H9 (cell line): ENCODE results near the gene SLC44A1. TPM values are rescaled to one million over a fixed set of nuclear protein-coding genes. Genes with fewer than 3 reads are reported as not detected.

Experiments used
- DNase-seq: peaks from one replicate; pipeline ENCODE4 v3.0.0-alpha.2; 2017
- H2AFZ ChIP-seq: one replicate; pipeline ENCODE4 v1.6.1; 2013; ENCODE audit warnings: mild to moderate bottlenecking, low read length, control low read depth, moderate library complexity
- H2AK5ac ChIP-seq: 2 replicates; pipeline ENCODE4 v1.6.1; 2013; ENCODE audit warnings: low read length, control low read depth, mixed read lengths; ENCODE audit not compliant: insufficient read length
- H2BK120ac ChIP-seq: one replicate; pipeline ENCODE4 v1.6.1; 2013; ENCODE audit warnings: low read depth, mild to moderate bottlenecking, low read length, control low read depth, inconsistent platforms; ENCODE audit not compliant: poor library complexity, severe bottlenecking
- H2BK12ac ChIP-seq: 2 replicates; pipeline ENCODE4 v1.6.1; 2013; ENCODE audit warnings: low read length, control low read depth, mixed read lengths, low read depth; ENCODE audit not compliant: insufficient read length
- H2BK15ac ChIP-seq: 2 replicates; pipeline ENCODE4 v1.6.1; 2013; ENCODE audit warnings: low read depth, low read length, control low read depth
- H2BK20ac ChIP-seq: one replicate; pipeline ENCODE4 v1.6.1; 2013; ENCODE audit warnings: low read depth, mild to moderate bottlenecking, low read length, control low read depth, inconsistent platforms; ENCODE audit not compliant: poor library complexity, severe bottlenecking
- H2BK5ac ChIP-seq: 2 replicates; pipeline ENCODE4 v1.6.1; 2013; ENCODE audit warnings: low read length, control low read depth, mixed read lengths; ENCODE audit not compliant: insufficient read length
- H3K14ac ChIP-seq: 2 replicates; pipeline ENCODE4 v1.6.1; 2013; ENCODE audit warnings: low read length, control low read depth; ENCODE audit not compliant: insufficient read depth
- H3K18ac ChIP-seq: 2 replicates; pipeline ENCODE4 v1.6.1; 2013; ENCODE audit warnings: low read depth, mild to moderate bottlenecking, mixed read lengths, low read length, control low read depth; ENCODE audit not compliant: insufficient read length
- H3K23ac ChIP-seq: 2 replicates; pipeline ENCODE4 v1.6.1; 2013; ENCODE audit warnings: low read length, control low read depth, mixed read lengths, low read depth; ENCODE audit not compliant: insufficient read length
- H3K23me2 ChIP-seq: 2 replicates; pipeline ENCODE4 v1.6.1; 2013; ENCODE audit warnings: low read depth, mild to moderate bottlenecking, mixed read lengths, low read length, control low read depth; ENCODE audit not compliant: insufficient read length, poor library complexity, severe bottlenecking
- H3K27ac ChIP-seq: 2 replicates; pipeline ENCODE4 v1.5.1; 2013; ENCODE audit warnings: low read length, control low read depth, mixed read lengths, low read depth; ENCODE audit not compliant: insufficient read length
- H3K27me3 ChIP-seq: 2 replicates; pipeline ENCODE4 v1.6.1; 2013; ENCODE audit warnings: low read length, control low read depth, inconsistent platforms; ENCODE audit not compliant: insufficient read depth
- H3K4ac ChIP-seq: 2 replicates; pipeline ENCODE4 v1.6.1; 2013; ENCODE audit warnings: low read depth, mild to moderate bottlenecking, control low read depth, inconsistent platforms, low read length, moderate library complexity
- H3K4me1 ChIP-seq: 2 replicates; pipeline ENCODE4 v1.6.1; 2013; ENCODE audit warnings: low read length, control low read depth, inconsistent platforms; ENCODE audit not compliant: insufficient read depth
- H3K4me2 ChIP-seq: 2 replicates; pipeline ENCODE4 v1.6.1; 2013; ENCODE audit warnings: low read length, control low read depth, mixed read lengths; ENCODE audit not compliant: insufficient read length, insufficient read depth
- H3K56ac ChIP-seq: 2 replicates; pipeline ENCODE4 v1.6.1; 2013; ENCODE audit warnings: low read depth, mild to moderate bottlenecking, mixed read lengths, low read length, control low read depth; ENCODE audit not compliant: insufficient read length
- H3K79me1 ChIP-seq: 2 replicates; pipeline ENCODE4 v1.6.1; 2013; ENCODE audit warnings: low read depth, mild to moderate bottlenecking, moderate library complexity, low read length, control low read depth, inconsistent platforms; ENCODE audit not compliant: insufficient read depth, poor library complexity, severe bottlenecking
- H3K79me2 ChIP-seq: 2 replicates; pipeline ENCODE4 v1.6.1; 2013; ENCODE audit warnings: low read length, control low read depth, inconsistent platforms; ENCODE audit not compliant: insufficient read depth
- H3K9ac ChIP-seq: 2 replicates; pipeline ENCODE4 v1.6.1; 2013; ENCODE audit warnings: low read length, control low read depth, mixed read lengths; ENCODE audit not compliant: insufficient read length; ENCODE audit errors: extremely low read depth
- H3K9me3 ChIP-seq: one replicate; pipeline ENCODE4 v1.6.1; 2013; ENCODE audit warnings: low read depth, low read length, inconsistent platforms; ENCODE audit not compliant: control insufficient read depth
- H3T11ph ChIP-seq: one replicate; pipeline ENCODE4 v1.6.1; 2013; ENCODE audit warnings: mild to moderate bottlenecking, low read length, control low read depth, inconsistent platforms
- H4K20me1 ChIP-seq: one replicate; pipeline ENCODE4 v1.6.1; 2013; ENCODE audit not compliant: control insufficient read depth, insufficient read length, insufficient read depth
- H4K5ac ChIP-seq: 2 replicates; pipeline ENCODE4 v1.6.1; 2013; ENCODE audit warnings: low read depth, mild to moderate bottlenecking, mixed read lengths, low read length, control low read depth; ENCODE audit not compliant: insufficient read length
- H4K8ac ChIP-seq: replicated peaks from 2 replicates; pipeline ENCODE4 v1.6.1; 2013; ENCODE audit warnings: low read length, control low read depth, mixed read lengths, low read depth; ENCODE audit not compliant: insufficient read length
- H4K91ac ChIP-seq: 2 replicates; pipeline ENCODE4 v1.6.1; 2013; ENCODE audit warnings: low read depth, mild to moderate bottlenecking, moderate library complexity, mixed read lengths, low read length, control low read depth; ENCODE audit not compliant: insufficient read length
- H3K27ac Mint-ChIP-seq, 3 experiments: 2 replicates in 2 of 3; 3 replicates in 1 of 3; pipeline ENCODE4 v1.8.0; 2020 to 2021; ENCODE audit warnings: mixed read lengths in 3 of 3, mild to moderate bottlenecking in 1 of 3, moderate library complexity in 1 of 3
- H3K27me3 Mint-ChIP-seq: 2 replicates; pipeline ENCODE4 v1.8.0; 2021; ENCODE audit warnings: low read depth, mild to moderate bottlenecking, moderate library complexity, mixed read lengths
- H3K36me3 Mint-ChIP-seq, 3 experiments: 2 replicates in 2 of 3; 3 replicates in 1 of 3; pipeline ENCODE4 v1.8.0; 2020 to 2021; ENCODE audit warnings: low read depth in 3 of 3, mixed read lengths in 3 of 3; ENCODE audit not compliant: insufficient read depth in 1 of 3
- H3K4me1 Mint-ChIP-seq, 2 experiments: 2 replicates each; pipeline ENCODE4 v1.8.0; 2020; ENCODE audit warnings: mixed read lengths in 2 of 2
- H3K4me3 Mint-ChIP-seq, 2 experiments: 2 replicates in 1 of 2; 3 replicates in 1 of 2; pipeline ENCODE4 v1.8.0; 2020 to 2021; ENCODE audit warnings: mild to moderate bottlenecking in 2 of 2, mixed read lengths in 2 of 2, moderate library complexity in 1 of 2
- H3K9me3 Mint-ChIP-seq, 2 experiments: 2 replicates in 1 of 2; 3 replicates in 1 of 2; pipeline ENCODE4 v1.8.0; 2020; ENCODE audit warnings: mild to moderate bottlenecking in 2 of 2, mixed read lengths in 2 of 2, moderate library complexity in 1 of 2
- WGBS: extraction: QIAGEN DNeasy Blood & Tissue Kit; methylation state at CpG from one replicate; pipeline ENCODE4 v1.1.7; 2013; ENCODE audit warnings: missing lambda C conversion rate, low lambda C conversion rate, mixed read lengths; ENCODE audit not compliant: insufficient read length; ENCODE audit errors: extremely low coverage; 5-methylcytosine and 5-hydroxymethylcytosine counted together
- total RNA-seq: library from RNA; stranded (reverse); gene quantifications from 2 replicates; pipeline ENCODE4 v1.2.1, GENCODE V29; 2021
- TF ChIP-seq, protein P1 (sequence below): fragments of 200-600 bp; sonication (generic); conservative IDR thresholded peaks from 3 replicates; pipeline ENCODE4 v1.8.0; 2021; ENCODE audit warnings: antibody characterized with exemption, mild to moderate bottlenecking

The SLC44A1 gene
- total RNA-seq, 1 experiment from 2014 or later: 60.7 TPM

GRCh38 chr9:105242062-105242461 lies 2.4 kb upstream of the SLC44A1 start:
- no peak for DNase-seq
- H4K91ac ChIP-seq: no peak overlapping the region
- WGBS: no CpG with 5 or more reads among the region's 2 CpGs
- no peak overlapping the region for H3K56ac ChIP-seq
- H3K4me2 ChIP-seq: peak overlapping the region; percentile 13
- H3K27ac ChIP-seq: no peak overlapping the region
- Mint-ChIP-seq H3K27me3 (no peaks in the 10 kb centered on the region), H3K9me3 (peaks cover 0 to 2% of the 10 kb centered on the region in 2 experiments; a peak in 1 of 5 replicates), H3K36me3 (no peaks in the 10 kb centered on the region), H3K4me1 (peaks cover 51% of the 10 kb centered on the region in 2 experiments), H3K4me3 (peak overlapping the region in 1 of 2 experiments; percentile 61; a peak in 3 of 5 replicates), H3K27ac (peak overlapping the region in 2 of 3 experiments; percentile 72 to 88; a peak in 3 of 7 replicates)
- no peak overlapping the region for H4K5ac ChIP-seq
- H2AFZ ChIP-seq: no peak overlapping the region
- TF ChIP-seq, protein P1, sequence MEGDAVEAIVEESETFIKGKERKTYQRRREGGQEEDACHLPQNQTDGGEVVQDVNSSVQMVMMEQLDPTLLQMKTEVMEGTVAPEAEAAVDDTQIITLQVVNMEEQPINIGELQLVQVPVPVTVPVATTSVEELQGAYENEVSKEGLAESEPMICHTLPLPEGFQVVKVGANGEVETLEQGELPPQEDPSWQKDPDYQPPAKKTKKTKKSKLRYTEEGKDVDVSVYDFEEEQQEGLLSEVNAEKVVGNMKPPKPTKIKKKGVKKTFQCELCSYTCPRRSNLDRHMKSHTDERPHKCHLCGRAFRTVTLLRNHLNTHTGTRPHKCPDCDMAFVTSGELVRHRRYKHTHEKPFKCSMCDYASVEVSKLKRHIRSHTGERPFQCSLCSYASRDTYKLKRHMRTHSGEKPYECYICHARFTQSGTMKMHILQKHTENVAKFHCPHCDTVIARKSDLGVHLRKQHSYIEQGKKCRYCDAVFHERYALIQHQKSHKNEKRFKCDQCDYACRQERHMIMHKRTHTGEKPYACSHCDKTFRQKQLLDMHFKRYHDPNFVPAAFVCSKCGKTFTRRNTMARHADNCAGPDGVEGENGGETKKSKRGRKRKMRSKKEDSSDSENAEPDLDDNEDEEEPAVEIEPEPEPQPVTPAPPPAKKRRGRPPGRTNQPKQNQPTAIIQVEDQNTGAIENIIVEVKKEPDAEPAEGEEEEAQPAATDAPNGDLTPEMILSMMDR: no peak
- no peaks in the 10 kb centered on the region for H4K20me1 ChIP-seq
- H2BK15ac ChIP-seq: no peak overlapping the region
- no peak overlapping the region for H2BK5ac ChIP-seq
- H3K79me2 ChIP-seq: peaks cover 4% of the 10 kb centered on the region; the same call in 1 of the 2 replicates
- no peak overlapping the region for H2BK120ac ChIP-seq
- no peak overlapping the region for H2BK12ac ChIP-seq
- no peak overlapping the region for H3K18ac ChIP-seq
- H2AK5ac ChIP-seq: no peak overlapping the region
- H3K4ac ChIP-seq: no peak overlapping the region
- no peak overlapping the region for H3K23ac ChIP-seq
- H2BK20ac ChIP-seq: no peak overlapping the region
- peaks cover 4% of the 10 kb centered on the region; the same call in 1 of the 2 replicates for H3K4me1 ChIP-seq
- H3K9ac ChIP-seq: no peak overlapping the region
- H4K8ac ChIP-seq: no peak overlapping the region
- H3T11ph ChIP-seq: no peak overlapping the region
- no peaks in the 10 kb centered on the region for H3K9me3 ChIP-seq
- H3K14ac ChIP-seq: no peak overlapping the region
- H3K23me2 ChIP-seq: peaks cover 9% of the 10 kb centered on the region
- no peaks in the 10 kb centered on the region for H3K79me1 ChIP-seq
- H3K27me3 ChIP-seq: no peaks in the 10 kb centered on the region
